K562 (cell line): ENCODE data around the gene UMODL1. TPM values are rescaled to one million over a fixed set of nuclear protein-coding genes. Genes with fewer than 3 reads are reported as not detected.

Source experiments
- ATAC-seq: fragments of 200-7000 bp; cut with Tn5 transposase; 3 replicates; pipeline ENCODE4 v1.9.1; 2020; ENCODE audit warnings: moderate library complexity
- BruUV-seq: library from RNA; stranded (reverse); fragments of 400-500 nt; replicated peaks from 2 replicates; lab custom pipeline; 2021; lab: Mats Ljungman, UMichigan
- CTCF ChIA-PET: fragments of 300-600 bp; formaldehyde crosslinking; extraction: SDS; loops from one replicate; lab custom pipeline; 2021; ENCODE audit warnings: low intra/inter-chr PET ratio; lab: Yijun Ruan, JAX
- POLR2A ChIA-PET: fragments of 300-600, 350-650 bp; sonication (Branson Sonifier 250); formaldehyde crosslinking; extraction: SDS; loops from one replicate; lab custom pipeline; 2021; ENCODE audit warnings: antibody characterized with exemption, inconsistent platforms; lab: Yijun Ruan, JAX
- DNase-seq, 4 experiments: peaks; one replicate each; pipeline versions ENCODE4 v3.0.0 to v3.0.0-alpha.2; 2011 to 2018; ENCODE audit warnings: low spot score in 3 of 4, mixed read lengths in 3 of 4; ENCODE audit errors: extremely low read depth in 1 of 4
- FAIRE-seq: peaks from 2 replicates; lab custom pipeline; 2011; peaks lifted over from hg19 to GRCh38; lab: Jason Lieb, UNC
- H2AFZ ChIP-seq: 2 replicates; pipeline ENCODE4 v1.6.0; 2011; ENCODE audit warnings: low read depth, low read length, control low read depth, inconsistent platforms
- H3K27ac ChIP-seq: fragments of 200-600 bp; 3 replicates; pipeline ENCODE4 v1.8.0; 2011; ENCODE audit warnings: low read depth, mild to moderate bottlenecking, control low read depth, inconsistent platforms, low read length, moderate library complexity, mixed read lengths; ENCODE audit errors: extremely low read depth
- H3K27me3 ChIP-seq, 2 experiments: fragments of 300-600 bp in 1 of 2; 2 replicates in 1 of 2; 3 replicates in 1 of 2; pipeline versions ENCODE4 v1.6.0 to v1.8.0; 2011; ENCODE audit warnings: inconsistent platforms in 2 of 2, low read length in 2 of 2, mild to moderate bottlenecking in 1 of 2, mixed read lengths in 1 of 2, moderate library complexity in 1 of 2; ENCODE audit not compliant: control insufficient read depth in 2 of 2, insufficient read depth in 2 of 2
- H3K36me3 ChIP-seq: fragments of 300-600 bp; 3 replicates; pipeline ENCODE4 v1.8.0; 2011; ENCODE audit warnings: mild to moderate bottlenecking, low read length, inconsistent platforms; ENCODE audit not compliant: control insufficient read depth, insufficient read depth
- H3K4me1 ChIP-seq, 2 experiments: fragments of 200-600 bp in 1 of 2; replicated peaks in 1 of 2; 2 replicates in 1 of 2; 3 replicates in 1 of 2; pipeline versions ENCODE4 v1.5.1 to v1.8.0; 2011; ENCODE audit warnings: inconsistent platforms in 2 of 2, low read length in 2 of 2, mild to moderate bottlenecking in 1 of 2, mixed read lengths in 1 of 2, moderate library complexity in 1 of 2; ENCODE audit not compliant: control insufficient read depth in 2 of 2, insufficient read depth in 2 of 2
- H3K4me2 ChIP-seq: 2 replicates; pipeline ENCODE4 v1.6.1; 2011; ENCODE audit warnings: low read length, control low read depth, inconsistent platforms, mixed read lengths; ENCODE audit not compliant: insufficient read depth
- H3K4me3 ChIP-seq: fragments of 200-600 bp; sonication (generic), shearing (Covaris generic); 2 replicates; pipeline ENCODE4 v1.5.1; 2016; ENCODE audit warnings: control low read depth, inconsistent platforms
- H3K79me2 ChIP-seq: fragments of 200-600 bp; 3 replicates; pipeline ENCODE4 v1.8.0; 2011; ENCODE audit warnings: low read length, inconsistent platforms; ENCODE audit not compliant: control insufficient read depth, insufficient read depth
- H3K9ac ChIP-seq, 2 experiments: 2 replicates each; pipeline versions ENCODE4 v1.6.0 to v1.6.1; 2011; ENCODE audit warnings: low read depth in 2 of 2, low read length in 2 of 2, control low read depth in 1 of 2, inconsistent platforms in 1 of 2, mild to moderate bottlenecking in 1 of 2, mixed read lengths in 1 of 2; ENCODE audit not compliant: insufficient read depth in 1 of 2
- H3K9me1 ChIP-seq: one replicate; pipeline ENCODE4 v1.6.0; 2011; ENCODE audit warnings: inconsistent platforms, mild to moderate bottlenecking, low read length, moderate library complexity; ENCODE audit not compliant: control insufficient read depth, insufficient read depth
- H3K9me3 ChIP-seq: replicated peaks from 2 replicates; pipeline ENCODE4 v1.5.1; 2011; ENCODE audit warnings: low read depth, low read length, inconsistent platforms; ENCODE audit not compliant: control insufficient read depth, insufficient read depth
- H4K20me1 ChIP-seq: replicated peaks from 2 replicates; pipeline ENCODE4 v1.6.1; 2011; ENCODE audit warnings: low read length, inconsistent platforms, mixed read lengths; ENCODE audit not compliant: control insufficient read depth, insufficient read depth
- CBX3 ChIP-seq, 2 experiments: IDR thresholded peaks; 1 replicate in 1 of 2; 2 replicates in 1 of 2; pipeline ENCODE4 v1.6.1; 2012; ENCODE audit warnings: inconsistent platforms in 2 of 2, low read length in 2 of 2, borderline replicate concordance in 1 of 2, control low read depth in 1 of 2
- CEBPZ ChIP-seq: fragments of 150-350 bp; IDR thresholded peaks from 2 replicates; pipeline ENCODE4 v1.6.1; 2014; ENCODE audit warnings: low read depth, mild to moderate bottlenecking, low read length, borderline replicate concordance
- E2F8 ChIP-seq: fragments of 450-650 bp; IDR thresholded peaks from 2 replicates; pipeline ENCODE4 v1.7.1; 2018; ENCODE audit warnings: mild to moderate bottlenecking, low read depth; ENCODE audit not compliant: partially characterized antibody
- ELF1 ChIP-seq: fragments of 200-800 bp; sonication (Bioruptor generic); IDR thresholded peaks from 2 replicates; pipeline ENCODE4 v1.6.1; 2016; ENCODE audit warnings: missing genetic modification characterization, missing compliant biosample characterization
- RCOR1 ChIP-seq, 2 experiments: IDR thresholded peaks; 2 replicates each; pipeline ENCODE4 v1.6.1; 2012; ENCODE audit warnings: low read depth in 2 of 2, low read length in 2 of 2, borderline replicate concordance in 1 of 2, improper control_type of control experiment in 1 of 2
- SRF ChIP-seq, 2 experiments: fragments of 250-450, 450-650 bp in 1 of 2; sonication (Bioruptor Pico) in 1 of 2; sonication (generic) in 1 of 2; formaldehyde crosslinking; IDR thresholded peaks; 2 replicates each; pipeline versions ENCODE4 v1.5.0 to v1.5.1; 2020 to 2022; ENCODE audit warnings: mild to moderate bottlenecking in 1 of 2, missing genetic modification reagents in 1 of 2
- STAG1 ChIP-seq: sonication (generic); formaldehyde crosslinking; IDR thresholded peaks from 2 replicates; pipeline ENCODE4 v1.5.0; 2020; ENCODE audit warnings: missing genetic modification reagents, borderline replicate concordance
- ZNF3 ChIP-seq: fragments of 250-450 bp; sonication (Bioruptor Pico); IDR thresholded peaks from 2 replicates; pipeline ENCODE4 v1.5.0; 2021; ENCODE audit warnings: mild to moderate bottlenecking, moderate library complexity
- WGBS: fragments of 100-300 bp; shearing (Covaris generic); methylation state at CpG from one replicate; pipeline ENCODE4 v1.1.6; 2016; ENCODE audit warnings: low coverage, mixed read lengths; ENCODE audit not compliant: insufficient coverage; ENCODE audit errors: missing lambda C conversion rate; 5-methylcytosine and 5-hydroxymethylcytosine counted together
- in situ Hi-C: fragments of 300-500 bp; cut with MboI; formaldehyde crosslinking; loops from 4 replicates; pipeline ENCODE4 v1.15.0; 2018; ENCODE audit warnings: inconsistent platforms, mixed read lengths
- intact Hi-C: fragments of 100-400 bp; cut with micrococcal nuclease; formaldehyde crosslinking; loops from 2 replicates; pipeline ENCODE4 v1.14.2; 2022
- polyA plus RNA-seq, 8 experiments: library from polyadenylated mRNA; depleted of rRNA in 4 of 8; stranded (reverse) in 5 of 8; unstranded in 3 of 8; fragments of >200 nt; fragmentation: Nextera tagmentation in 2 of 8; fragmentation: Illumina TruSeq in 1 of 8; extraction: Ambion mirVana in 2 of 8; extraction: Trizol in 1 of 8; gene quantifications; 2 replicates each; pipeline versions ENCODE4 v1.2.1 to v1.2.3, GENCODE V29; 2011 to 2014; ENCODE audit warnings: inconsistent platforms in 1 of 8, missing spikeins in 1 of 8
- total RNA-seq, 7 experiments: library from RNA; depleted of rRNA in 6 of 7; stranded (reverse); fragments of >200 nt in 6 of 7; fragmentation: Illumina TruSeq in 2 of 7; extraction: Trizol in 2 of 7; gene quantifications; 2 replicates each; pipeline versions ENCODE4 v1.2.1 to v1.2.3, GENCODE V29; 2011 to 2021; ENCODE audit warnings: low replicate concordance in 1 of 7
- TF ChIP-seq, protein P1 (sequence below): fragments of 450-650 bp; IDR thresholded peaks from 2 replicates; pipeline ENCODE4 v1.6.1; 2016; ENCODE audit warnings: missing biosample characterization, missing genetic modification characterization

UMODL1 gene
- total and polyA plus RNA-seq, 9 of the 15 experiments (the other 6 are each of a cell fraction or from before 2014, with no cell fraction given): not detected

DNA sequence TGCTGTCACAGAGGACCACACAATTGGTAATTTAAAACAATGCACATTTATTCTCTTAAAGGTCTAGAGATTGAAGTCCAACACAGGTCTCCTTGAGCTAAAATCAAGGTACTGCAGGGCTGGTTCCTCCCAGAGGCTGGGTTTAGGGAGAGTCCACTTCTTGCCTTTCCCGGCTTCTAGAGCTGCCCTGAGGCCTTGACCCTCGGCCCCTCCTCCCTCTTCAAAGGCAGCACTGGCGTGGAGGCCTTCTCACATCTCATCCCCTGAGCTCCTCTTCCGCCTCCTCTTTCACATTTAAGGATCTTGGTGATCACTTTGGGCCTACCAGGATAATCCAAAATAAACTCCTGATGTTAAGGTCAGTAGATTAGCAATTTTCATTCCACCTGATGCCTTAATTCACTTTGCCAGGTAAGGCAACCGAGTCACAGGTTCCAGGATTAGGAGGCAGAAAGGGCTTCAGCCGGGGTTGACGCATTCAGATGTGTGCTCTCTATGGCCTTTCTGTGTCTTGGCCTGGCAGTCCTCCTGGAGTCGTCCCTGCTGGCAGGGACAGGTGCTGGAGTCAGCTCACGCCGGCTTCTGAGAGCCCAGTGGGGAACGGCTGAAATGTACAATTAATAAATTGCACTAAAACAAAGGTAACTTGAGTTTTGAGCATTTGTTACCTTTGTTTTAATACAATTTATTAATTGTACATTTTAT lies 86.6 kb downstream of the UMODL1 start:
- no peak overlapping the region for H3K27ac ChIP-seq
- H3K4me2 ChIP-seq: no peak overlapping the region
- no peaks in the 10 kb centered on the region for H3K4me1 ChIP-seq
- CTCF ChIA-PET: no interaction called here
- no peak; the same call in 2 of the 3 replicates for ATAC-seq
- no peaks in the 10 kb centered on the region for H3K79me2 ChIP-seq
- no peak overlapping the region for H3K9ac ChIP-seq
- peaks cover 13 to 46% of the 10 kb centered on the region in 2 experiments; a peak in 4 of 5 replicates for H3K27me3 ChIP-seq
- intact Hi-C loops (loop anchor here (10.0 kb wide), 1 partner anchor 377 kb away; no protein-coding TSS in a partner anchor), in situ Hi-C loops (loop anchor here (5.0 to 10.0 kb wide), 2 partner anchors 97 to 290 kb away; no protein-coding TSS in a partner anchor)
- TF ChIP-seq, protein P1, sequence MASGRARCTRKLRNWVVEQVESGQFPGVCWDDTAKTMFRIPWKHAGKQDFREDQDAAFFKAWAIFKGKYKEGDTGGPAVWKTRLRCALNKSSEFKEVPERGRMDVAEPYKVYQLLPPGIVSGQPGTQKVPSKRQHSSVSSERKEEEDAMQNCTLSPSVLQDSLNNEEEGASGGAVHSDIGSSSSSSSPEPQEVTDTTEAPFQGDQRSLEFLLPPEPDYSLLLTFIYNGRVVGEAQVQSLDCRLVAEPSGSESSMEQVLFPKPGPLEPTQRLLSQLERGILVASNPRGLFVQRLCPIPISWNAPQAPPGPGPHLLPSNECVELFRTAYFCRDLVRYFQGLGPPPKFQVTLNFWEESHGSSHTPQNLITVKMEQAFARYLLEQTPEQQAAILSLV (tag): no peak
- TF ChIP-seq CBX3 (IDR thresholded peaks at IDR 0.05; ENCODE audit: borderline replicate concordance in 1 of 2, low read length in 2 of 2): no peak
- TF ChIP-seq STAG1 (CRISPR knock-in tag): no peak
- TF ChIP-seq ELF1 (tag): no peak
- no peak for TF ChIP-seq ZNF3 (CRISPR knock-in tag)
- TF ChIP-seq CEBPZ: no peak
- no peak for TF ChIP-seq E2F8
- TF ChIP-seq RCOR1 (IDR thresholded peaks at IDR 0.05; ENCODE audit: borderline replicate concordance in 1 of 2, low read depth in 2 of 2, low read length in 2 of 2): no peak
- TF ChIP-seq SRF (CRISPR knock-in tag; IDR thresholded peaks at IDR 0.05): no peak
- H3K9me1 ChIP-seq: no peaks in the 10 kb centered on the region
- H2AFZ ChIP-seq: no peak overlapping the region
- POLR2A ChIA-PET: interaction anchor here (0.7 to 1.0 kb wide), 3 partner anchors 9 to 296 kb away, joined by 3 read pairs; no protein-coding TSS in a partner anchor
- 2% methylated on average over 11 of the region's 11 CpGs for WGBS
- FAIRE-seq: no peak
- H3K4me3 ChIP-seq: no peak overlapping the region
- H3K9me3 ChIP-seq: no peaks in the 10 kb centered on the region
- DNase-seq: no peak
- no peaks in the 10 kb centered on the region for H3K36me3 ChIP-seq
- H4K20me1 ChIP-seq: peaks cover 2% of the 10 kb centered on the region; the same call in 1 of the 2 replicates
- no TSS peak for BruUV-seq
